ENCODE results near the gene ADGRD2. TPM values are rescaled to one million over a fixed set of nuclear protein-coding genes. Genes with fewer than 3 reads are reported as not detected.

ADGRD2 gene
- total and polyA plus RNA-seq, 3 donors from 2014 or later = 0.31 to 1.5 (median 0.74) TPM

- H3K4me3 ChIP-seq = no peak overlapping the region
- H3K4me1 ChIP-seq = no peaks in the 10 kb centered on the region
- intact Hi-C loops (cut with DNase I; ENCODE audit: low total_unique reads) = no loop called here
- H3K36me3 ChIP-seq (ENCODE audit: low read depth, missing control alignments) = no peaks in the 10 kb centered on the region
- DNase-seq = no peak
- WGBS, 2 donors = 89 to 94% methylated on average over 3 of the region's 3 CpGs
- no peak overlapping the region for H3K27ac ChIP-seq
- no peak for TF ChIP-seq CTCF (IDR thresholded peaks at IDR 0.05)
- TF ChIP-seq POLR2A (IDR thresholded peaks at IDR 0.05) = no peak
- no peaks in the 10 kb centered on the region for H3K27me3 ChIP-seq
- H3K9me3 ChIP-seq = no peaks in the 10 kb centered on the region
Observed at GRCh38 chr9:124465736-124466135, 15.5 kb downstream of the ADGRD2 start.

- WGBS, 2 donors = 92% methylated on average over 10 to 17 of the region's 17 CpGs
- intact Hi-C loops (cut with DNase I; ENCODE audit: low total_unique reads) = no loop called here
- TF ChIP-seq CTCF (IDR thresholded peaks at IDR 0.05) (no peak), POLR2A (IDR thresholded peaks at IDR 0.05) (no peak)
Observed at GRCh38 chr9:124467410-124468060, 17.3 kb downstream of the ADGRD2 start.

GRCh38 chr9:124468061-124468740 lies 17.9 kb downstream of the ADGRD2 start:
- Histone ChIP-seq H3K4me1 (no peaks in the 10 kb centered on the region), H3K36me3 (ENCODE audit: low read depth, missing control alignments) (no peaks in the 10 kb centered on the region), H3K4me3 (no peak overlapping the region), H3K9me3 (no peaks in the 10 kb centered on the region), H3K27me3 (no peaks in the 10 kb centered on the region), H3K27ac (no peak overlapping the region)
- intact Hi-C loops (cut with DNase I; ENCODE audit: low total_unique reads) = no loop called here
- TF ChIP-seq POLR2A (IDR thresholded peaks at IDR 0.05) (no peak), CTCF (IDR thresholded peaks at IDR 0.05) (no peak)
- WGBS, 2 donors = 94 to 95% methylated on average over 9 to 19 of the region's 19 CpGs
- DNase-seq = no peak

More at GRCh38 chr9:124467410-124468060, 17.3 kb downstream of the ADGRD2 start:
- H3K4me1 ChIP-seq = no peaks in the 10 kb centered on the region
- H3K27me3 ChIP-seq = no peaks in the 10 kb centered on the region
- no peak overlapping the region for H3K27ac ChIP-seq
- no peak overlapping the region for H3K4me3 ChIP-seq
- H3K36me3 ChIP-seq (ENCODE audit: low read depth, missing control alignments) = no peaks in the 10 kb centered on the region
- H3K9me3 ChIP-seq = no peaks in the 10 kb centered on the region
- no peak for DNase-seq

GRCh38 chr9:124469011-124469832 lies 19.0 kb downstream of the ADGRD2 start:
- 88 to 93% methylated on average over 9 to 24 of the region's 28 CpGs for WGBS, 2 donors
- Histone ChIP-seq H3K9me3 (no peaks in the 10 kb centered on the region), H3K4me3 (no peak overlapping the region), H3K27me3 (no peaks in the 10 kb centered on the region), H3K27ac (no peak overlapping the region), H3K36me3 (ENCODE audit: low read depth, missing control alignments) (no peaks in the 10 kb centered on the region), H3K4me1 (no peaks in the 10 kb centered on the region)
- intact Hi-C loops (cut with DNase I; ENCODE audit: low total_unique reads) = no loop called here
- TF ChIP-seq POLR2A (IDR thresholded peaks at IDR 0.05) (no peak), CTCF (IDR thresholded peaks at IDR 0.05) (no peak)
- no peak for DNase-seq

All from testis (tissue), 3 donors.